GM18511 (cell line): ENCODE data around the gene HERC2.
"Not testable (repeated sequence)": the region's sequence is repeated elsewhere in the genome, so short reads cannot be mapped to it uniquely, and the experiment has no call there.

Experiments
- ATAC-seq: cut with Tn5 transposase; IDR thresholded peaks from one replicate; pipeline ENCODE4 v1.9.1; 2021; ENCODE audit warnings: mild to moderate bottlenecking, moderate library complexity; ENCODE audit not compliant: unreplicated experiment

The HERC2 gene

DNA sequence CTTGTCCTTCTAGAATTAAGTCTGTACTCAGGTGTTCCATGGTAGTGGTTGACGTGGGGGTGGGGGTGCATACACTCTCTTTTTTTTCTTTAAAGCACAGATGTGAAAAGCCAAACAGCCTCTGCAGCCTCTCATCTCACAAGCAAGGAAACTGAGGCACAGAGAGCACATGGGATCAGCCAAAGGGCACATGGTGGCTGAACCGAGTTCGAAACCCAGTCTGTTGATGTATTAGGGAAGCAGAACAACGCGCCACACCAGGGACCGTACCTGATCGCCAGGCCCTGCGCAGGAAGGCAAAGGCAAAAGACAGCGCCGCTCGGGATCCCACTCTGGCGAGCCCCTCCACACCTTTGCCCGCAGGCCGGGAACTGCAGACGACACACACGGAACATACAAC lies 47.3 kb downstream of the HERC2 start:
- no peak for ATAC-seq

DNA sequence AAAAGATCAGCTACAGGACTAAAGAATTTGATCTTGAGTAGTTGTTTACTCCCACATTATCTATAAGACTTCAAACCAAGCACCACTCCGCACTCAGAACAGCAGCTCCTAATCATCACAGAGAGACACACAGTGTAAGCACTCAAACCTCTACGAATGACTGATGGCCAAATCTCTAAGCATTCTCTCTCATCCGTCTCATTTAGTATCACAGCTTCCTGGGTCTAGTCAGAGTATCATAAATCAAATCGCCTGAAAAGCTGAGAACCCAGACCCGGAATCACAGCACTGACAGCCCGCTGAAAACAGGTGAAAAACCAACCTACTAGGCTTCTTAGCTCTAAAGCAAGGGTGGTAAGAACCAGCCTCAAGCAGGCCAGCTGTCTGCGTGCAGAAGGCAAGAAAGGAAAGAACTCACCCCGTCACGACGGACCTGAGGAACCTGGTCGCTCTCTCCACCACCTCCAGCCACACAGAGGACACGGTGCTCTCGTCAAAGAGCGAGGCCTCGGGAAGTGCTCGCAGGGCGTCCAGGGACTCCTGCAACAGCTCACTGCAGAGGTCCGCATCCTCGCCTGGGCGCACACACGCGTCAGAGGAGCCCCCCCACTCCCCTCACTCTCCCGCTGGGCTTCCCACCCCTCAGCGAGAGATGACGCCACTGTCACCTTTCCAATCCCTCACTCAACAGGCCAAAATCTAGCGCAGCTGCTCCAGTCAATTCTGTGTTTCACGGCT lies 47.9 kb downstream of the HERC2 start:
- no peak for ATAC-seq

DNA sequence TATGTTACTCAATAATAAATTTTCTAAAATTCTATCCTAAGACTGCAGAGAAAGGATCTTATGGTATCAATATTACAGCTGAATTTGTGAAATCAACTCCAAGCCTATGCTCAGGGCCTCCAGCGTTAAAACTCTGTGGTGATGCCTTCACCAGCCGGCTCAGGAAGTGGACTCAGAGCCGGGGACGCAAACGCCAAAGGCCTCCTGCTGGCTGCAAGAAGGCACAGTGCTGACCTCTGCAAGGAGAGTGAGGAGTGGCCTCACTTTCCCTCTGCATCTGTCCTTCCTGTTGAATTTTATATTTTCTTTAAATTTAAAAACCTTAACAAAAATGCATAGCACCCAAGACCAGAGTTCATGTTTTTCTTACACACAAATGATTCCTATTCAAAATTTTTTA lies 48.5 kb downstream of the HERC2 start:
- ATAC-seq, result no peak

DNA sequence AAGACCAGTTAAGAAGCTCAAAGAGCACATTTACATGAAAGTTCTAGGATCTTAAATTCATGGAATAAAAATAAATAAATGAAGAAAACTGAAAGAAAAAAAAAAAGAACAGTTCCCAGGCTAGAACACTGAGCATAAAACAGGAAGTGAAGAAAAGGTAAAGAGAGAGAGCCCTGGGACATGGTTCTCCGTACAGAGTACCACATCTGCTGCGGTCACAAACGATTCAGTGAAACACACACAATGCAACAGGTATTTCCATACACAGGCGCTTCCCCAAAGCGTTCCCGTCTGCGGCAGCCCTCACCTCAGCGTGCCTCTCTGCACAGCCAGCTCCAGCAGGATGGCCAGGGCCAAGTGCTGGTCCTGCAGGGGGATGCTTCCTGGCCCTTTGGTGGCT lies 49.4 kb downstream of the HERC2 start:
- no peak for ATAC-seq

DNA sequence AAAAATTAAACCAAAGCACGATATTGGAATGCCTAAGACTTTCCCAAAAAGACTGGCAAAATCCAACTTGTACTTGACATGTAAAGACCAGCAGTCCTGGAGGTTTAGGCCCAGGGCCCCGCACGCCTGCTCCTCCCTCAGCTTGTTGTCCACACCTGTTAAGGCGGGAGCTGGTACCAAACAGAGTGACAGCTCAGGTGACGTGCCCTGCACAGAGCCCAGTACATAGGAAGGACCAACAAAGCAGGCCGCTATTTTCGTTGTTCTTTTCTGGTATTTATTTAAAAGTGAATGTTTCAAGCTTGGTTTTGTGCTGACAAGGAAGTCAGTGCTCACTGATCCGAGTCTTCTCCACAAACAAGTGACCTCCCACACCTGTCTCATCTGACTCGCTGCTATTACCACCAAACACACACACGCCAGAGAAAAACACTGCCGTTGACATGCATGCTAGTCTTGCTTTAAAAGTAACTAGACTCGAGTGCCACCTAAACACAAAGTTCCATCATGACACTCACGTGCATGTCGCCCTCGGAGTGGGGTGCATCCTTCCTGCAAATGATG lies 50.2 kb downstream of the HERC2 start:
- no peak for ATAC-seq

DNA sequence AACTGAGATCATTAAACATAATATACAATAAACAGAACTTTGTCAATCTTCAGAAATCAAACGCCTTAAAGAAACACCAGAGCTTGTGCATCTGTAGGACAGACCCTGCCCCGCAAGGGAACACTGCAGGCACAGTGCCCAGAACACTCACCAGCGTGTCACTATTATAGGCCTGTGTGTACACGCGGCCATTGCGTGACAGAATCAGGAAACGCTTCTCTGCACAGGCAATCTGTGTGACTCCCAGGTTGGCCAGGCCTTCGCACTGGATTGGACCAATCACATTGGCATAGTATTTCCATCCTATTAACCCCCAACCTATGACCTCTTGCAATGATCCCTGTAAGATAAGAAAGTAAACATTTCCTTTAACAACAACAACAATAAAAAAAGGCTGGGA lies 52.9 kb downstream of the HERC2 start:
- no peak for ATAC-seq

DNA sequence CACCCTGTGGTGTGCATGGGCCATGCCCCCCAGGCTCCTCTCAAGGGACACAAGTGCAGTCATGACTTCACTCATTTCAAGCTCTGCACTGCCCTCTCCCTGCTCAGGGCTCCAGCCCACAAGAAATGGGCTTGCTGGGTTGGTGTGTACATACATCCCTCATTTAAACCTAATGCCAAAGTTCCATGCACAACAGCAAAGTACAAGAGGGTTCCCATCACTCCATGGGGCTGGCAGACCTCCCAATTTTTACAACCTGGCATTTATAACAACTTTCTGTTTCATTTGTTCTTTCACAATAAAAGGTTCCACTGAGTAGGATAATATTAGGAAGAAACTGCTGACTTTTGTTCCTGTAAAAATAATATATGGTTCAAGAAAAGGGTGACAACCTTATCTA lies 54.3 kb downstream of the HERC2 start:
- no peak for ATAC-seq

DNA sequence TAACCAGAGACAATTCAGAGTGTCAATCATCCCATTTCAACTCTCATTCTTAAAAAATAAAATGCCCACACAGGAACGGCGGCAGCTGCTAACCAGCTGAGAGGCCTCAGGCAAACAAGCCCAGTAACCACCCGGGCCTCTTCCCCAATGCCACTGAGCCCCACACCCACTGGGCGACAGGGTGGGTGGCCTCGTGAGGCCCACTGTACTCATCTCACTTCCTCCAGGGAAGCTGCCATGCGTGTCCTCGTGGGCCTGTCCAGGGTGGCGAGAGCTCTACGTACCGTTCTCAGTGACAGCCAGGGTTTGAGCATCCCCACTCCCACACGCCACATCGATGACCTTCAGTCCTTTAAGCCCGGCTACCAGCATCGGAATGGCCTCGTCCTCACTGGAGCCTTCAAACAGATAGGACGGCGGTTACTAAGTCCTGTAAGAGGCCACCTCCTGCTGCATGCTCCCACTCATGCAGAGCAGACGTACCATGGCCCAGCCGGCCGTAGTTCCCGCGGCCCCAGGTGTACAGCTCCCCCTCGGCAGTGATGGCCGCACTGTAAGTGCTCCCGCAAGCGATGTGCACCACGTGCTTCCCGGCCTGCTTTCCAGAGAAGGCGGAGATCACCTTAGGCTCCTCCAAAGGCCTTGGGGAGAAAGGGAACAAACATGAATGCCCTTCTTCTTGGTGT lies 56.5 kb downstream of the HERC2 start:
- ATAC-seq, result no peak

DNA sequence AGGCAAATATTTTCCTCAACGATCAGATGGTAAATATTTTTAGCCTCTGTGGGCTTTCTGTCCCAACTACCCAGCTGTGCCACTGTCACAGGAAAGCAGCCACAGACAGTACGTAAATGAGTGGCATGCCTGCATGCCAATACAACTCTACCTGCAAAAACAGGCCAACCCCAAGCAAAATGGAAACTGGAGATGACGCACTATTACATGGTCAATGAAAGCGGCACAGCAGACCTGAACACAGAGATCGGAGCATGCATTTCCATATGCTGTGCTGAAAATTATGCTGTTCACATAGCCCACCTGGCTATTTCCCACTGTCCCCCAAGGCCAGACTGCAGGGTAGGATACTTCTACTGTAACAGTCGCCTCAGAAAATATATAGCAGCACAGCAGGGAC lies 57.8 kb downstream of the HERC2 start:
- ATAC-seq, result no peak

DNA sequence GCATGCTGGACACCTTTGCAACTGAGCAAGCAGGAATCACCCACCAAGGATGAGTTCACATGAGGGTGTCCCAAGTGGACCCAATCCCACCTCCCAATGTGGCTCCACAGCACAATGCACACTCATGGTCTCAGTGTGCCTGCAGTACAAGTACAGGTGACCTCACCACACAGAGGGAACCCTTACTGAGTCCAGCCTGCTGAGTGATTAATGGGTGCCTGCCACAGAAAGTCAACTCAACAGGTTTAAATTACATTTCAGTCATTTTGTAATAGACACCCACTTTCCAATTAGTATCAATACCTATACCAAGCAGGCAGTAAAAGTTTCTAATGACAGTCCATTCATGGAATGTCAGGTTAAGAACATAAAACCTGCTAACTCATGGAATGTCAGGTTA lies 59.5 kb downstream of the HERC2 start:
- ATAC-seq, result no peak

DNA sequence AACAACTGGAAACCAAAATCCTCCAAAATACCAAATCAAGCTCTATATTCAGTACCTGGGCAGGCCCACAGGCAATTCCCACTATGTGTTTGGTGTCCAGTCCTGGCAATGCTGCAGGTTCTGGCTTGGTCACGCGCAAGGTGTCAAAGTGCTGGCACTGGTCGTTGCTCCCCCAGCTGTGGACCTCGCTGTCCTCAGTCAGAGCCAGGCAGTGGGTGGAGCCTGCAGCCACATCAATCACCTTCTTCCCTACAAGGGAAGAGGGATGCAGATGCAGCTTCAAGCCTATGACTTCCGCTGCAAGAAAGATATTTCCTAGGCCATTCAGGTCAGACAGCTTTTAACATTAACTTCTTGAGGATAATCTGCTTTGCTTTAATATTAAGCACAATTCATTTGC lies 61.3 kb downstream of the HERC2 start:
- no peak for ATAC-seq

DNA sequence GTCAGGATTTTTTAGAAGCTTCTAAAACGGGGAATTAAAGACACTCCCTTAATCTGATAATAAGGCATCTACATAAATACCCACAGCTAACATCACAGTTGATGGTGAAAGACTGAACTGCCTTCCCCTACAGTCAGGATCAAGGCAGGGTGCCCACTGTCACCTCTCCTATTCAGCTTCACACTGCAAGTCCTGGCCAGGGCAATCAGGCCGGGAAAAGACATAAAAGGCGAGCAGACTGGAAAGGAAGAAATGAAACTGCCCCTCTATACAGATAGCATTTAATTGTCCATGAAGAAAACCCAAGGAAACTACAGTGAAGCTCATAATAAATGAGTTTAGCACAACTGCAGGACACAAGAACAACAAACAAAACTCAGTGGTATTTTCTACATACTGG lies 61.7 kb downstream of the HERC2 start:
- no peak for ATAC-seq

DNA sequence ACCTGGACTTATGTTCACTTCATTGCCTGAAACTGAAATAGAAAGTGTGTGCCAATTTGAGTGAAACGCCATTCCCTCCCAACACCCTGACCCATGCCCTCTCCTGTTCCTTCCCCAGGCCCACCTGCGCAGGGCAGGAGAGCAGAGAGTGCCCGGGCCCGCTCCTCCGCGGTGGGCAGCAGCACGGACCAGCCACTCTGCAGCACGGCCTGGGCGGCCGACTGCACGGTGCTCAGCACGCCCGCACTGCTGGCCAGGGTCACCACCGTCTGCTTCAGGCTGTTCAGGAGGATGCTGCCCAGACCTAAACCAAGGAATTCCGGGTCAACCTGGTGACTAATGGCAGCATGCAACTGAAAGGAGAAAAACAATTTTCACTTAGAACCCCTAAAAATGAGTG lies 66.0 kb downstream of the HERC2 start:
- ATAC-seq, result no peak

DNA sequence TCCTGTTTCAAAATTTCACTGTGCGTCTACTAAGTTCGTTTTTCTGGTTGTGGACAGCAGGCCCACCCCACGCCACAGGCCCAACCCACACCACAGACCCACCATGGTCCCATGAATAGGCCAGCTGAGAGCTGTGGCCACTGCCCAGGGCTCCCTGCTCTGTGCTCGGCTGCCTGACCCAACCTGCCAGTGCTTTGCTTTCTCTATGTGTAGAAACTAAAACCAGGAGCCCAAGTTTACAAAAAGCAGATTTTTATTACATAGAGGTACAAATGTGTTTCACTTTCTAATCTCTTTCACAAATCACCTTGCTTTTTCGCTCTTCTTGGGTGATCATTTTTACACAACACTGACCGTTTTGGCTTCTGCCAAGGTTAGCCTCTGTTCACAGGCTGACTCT lies 69.1 kb downstream of the HERC2 start:
- no peak for ATAC-seq

DNA sequence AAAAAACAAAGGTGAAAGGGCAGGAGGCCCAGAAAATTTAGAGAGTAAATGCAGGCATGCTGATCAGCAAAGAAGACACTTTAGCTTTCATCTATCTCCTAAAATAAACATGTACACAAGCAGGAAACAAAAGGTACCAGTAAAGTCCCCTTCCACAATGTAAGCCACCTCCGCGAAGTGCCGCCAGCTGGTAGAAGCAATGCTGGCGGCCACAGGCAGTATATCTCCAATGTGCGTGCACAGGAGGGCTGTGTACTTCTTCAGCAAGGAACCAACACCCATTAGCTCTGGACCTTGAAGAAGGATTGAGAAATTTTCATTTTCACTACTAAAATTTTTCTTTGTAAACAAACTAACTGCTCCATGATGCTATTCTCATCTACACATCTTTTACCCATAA lies 75.4 kb downstream of the HERC2 start:
- ATAC-seq, result no peak

DNA sequence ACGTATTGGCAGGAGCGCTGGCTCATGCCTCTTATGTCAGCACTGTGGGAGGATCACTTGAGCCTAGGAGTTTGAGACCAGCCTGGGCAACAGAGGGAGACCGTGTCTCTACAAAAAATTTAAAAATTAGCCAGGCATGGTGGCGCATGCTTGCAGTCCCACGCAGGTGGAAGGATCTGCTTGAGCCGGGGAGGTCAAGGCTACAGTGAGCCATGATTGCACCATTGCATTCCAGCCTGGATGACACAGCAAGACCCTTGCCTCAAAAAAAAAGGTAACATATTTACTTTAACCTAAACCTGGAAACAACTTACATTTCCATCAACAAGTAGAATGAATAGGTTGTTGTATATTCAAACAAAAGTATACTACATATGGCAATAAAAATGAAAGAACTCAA lies 78.1 kb downstream of the HERC2 start:
- no peak for ATAC-seq

DNA sequence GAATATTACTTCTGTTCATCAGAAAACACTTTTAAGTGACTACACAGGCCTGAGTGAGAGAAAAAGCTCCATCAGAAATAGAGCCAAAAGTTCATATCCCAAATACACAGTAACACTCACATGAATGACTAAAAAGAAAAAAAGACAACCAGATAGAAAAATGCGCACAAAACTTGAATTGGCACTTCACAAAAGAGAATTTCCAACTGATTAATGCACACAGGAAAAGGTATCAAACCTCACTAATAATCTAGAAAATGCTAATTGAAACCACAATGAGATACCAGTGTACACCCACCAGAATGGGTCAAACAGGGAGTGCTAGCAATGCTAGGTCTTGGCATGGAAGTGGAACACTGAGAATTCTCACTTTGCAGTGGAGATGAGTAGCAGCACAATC lies 78.6 kb downstream of the HERC2 start:
- ATAC-seq, result no peak

DNA sequence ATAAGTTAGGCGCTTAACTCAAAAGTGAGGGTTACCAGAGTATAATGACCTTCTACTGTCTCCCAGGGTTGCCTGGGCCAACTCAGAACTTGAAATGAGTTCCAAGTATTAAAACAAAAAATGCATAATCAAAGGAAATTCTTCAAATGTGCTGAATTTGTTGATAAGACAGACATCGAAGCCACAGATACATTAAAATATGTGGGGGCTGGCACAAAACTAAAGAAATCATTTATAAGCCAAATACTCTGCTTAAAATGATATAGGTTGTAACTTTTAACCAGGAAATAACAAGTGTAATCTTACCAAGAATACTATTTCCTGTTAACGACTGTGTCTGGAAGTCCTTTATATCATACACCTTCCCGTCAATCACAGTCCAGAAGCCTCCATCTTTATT lies 83.7 kb downstream of the HERC2 start:
- not testable (repeated sequence) for ATAC-seq

DNA sequence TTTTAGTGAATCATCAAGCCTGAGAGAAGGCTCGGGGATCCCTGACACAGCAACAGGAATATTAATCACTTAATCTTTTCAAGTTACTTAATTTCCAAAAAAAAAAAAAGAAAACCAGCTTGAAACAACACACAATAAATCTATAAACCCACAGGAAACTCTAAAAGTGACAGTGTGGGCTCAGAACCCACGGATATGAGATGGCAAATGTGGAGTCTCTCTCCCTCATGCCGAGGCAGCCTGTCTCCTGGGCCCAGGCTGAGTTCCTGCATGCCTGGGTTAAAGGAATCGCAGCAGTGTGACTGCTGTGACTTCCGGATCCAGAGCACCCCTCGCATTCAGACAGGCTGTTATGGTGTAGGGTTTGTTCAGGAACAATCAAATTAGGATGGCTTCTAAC lies 90.2 kb downstream of the HERC2 start:
- ATAC-seq, result not testable (repeated sequence)

DNA sequence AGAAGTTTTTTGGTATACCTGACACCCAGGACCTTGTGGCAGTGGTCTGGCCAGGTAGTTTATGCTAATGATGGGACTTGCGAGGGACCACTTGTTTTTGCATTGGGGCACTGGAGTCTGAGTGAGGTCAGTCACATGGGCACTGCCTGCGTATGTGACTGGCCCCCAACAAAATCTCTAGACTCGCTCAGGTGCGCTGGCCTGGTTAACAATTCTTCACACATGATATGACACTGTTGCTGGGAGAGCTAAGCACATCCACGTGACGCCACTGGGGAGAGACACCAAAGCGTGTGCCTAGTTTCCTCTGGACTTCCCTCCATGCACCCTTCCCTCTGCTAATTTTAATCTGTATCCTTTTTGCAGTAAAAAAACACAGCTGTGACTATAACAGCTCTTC lies 90.6 kb downstream of the HERC2 start:
- not testable (repeated sequence) for ATAC-seq

DNA sequence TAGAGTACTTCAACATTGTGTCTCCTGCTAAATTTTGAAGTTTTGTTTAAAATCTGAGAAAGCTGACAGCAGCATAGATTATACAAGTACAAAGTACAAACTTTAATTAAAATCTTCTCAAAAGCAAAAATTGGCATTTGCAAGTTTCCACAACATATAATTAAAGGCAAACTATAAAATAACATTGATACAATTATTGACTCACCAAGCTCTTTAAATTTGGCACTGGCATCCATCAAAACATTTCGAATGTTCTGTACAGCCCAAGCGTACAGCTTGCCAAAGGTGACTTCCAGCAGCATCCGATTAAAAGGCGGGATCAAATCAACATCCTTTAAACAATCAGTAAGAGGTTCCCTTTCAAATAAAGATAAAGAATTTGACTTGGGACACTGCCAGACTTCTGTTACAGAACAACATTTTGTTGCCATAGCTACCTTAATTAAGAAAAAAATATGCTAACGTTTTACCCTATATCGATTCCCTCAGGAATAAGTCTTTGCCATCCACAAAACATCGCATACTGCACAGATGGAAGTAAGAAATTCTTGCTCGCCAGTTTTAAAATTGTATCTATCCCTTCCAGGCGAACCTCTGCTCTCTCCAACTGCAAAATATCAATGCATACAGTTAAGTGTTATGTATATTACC lies 92.9 kb downstream of the HERC2 start:
- ATAC-seq, result not testable (repeated sequence)

DNA sequence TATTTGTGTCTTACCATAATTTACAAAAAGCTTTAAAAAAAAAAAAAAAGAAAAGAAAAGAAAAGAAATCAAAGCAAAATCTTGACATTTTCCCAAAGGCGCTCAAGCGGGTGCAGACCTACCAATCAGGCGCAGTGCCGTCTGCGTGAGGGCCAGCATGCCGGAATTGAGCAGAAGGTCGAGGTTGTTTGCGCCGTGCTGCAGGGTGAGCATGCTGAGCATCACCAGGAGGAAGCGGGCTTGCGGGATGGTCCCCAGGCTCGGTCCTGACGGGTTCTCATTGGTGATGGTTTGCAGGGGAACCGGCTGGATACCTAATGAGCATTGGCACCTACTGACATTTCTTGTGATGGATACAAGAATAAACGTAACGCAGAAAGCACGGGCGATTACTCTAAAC lies 93.9 kb downstream of the HERC2 start:
- no peak for ATAC-seq
